Muscle of back (tissue), 11 donors: ENCODE data around the gene CDH22. TPM values are rescaled to one million over a fixed set of nuclear protein-coding genes. Genes with fewer than 3 reads are reported as not detected.

Experiments
- DNase-seq, 3 donors: peaks; one replicate each; pipeline versions ENCODE4 v3.0.0 to v3.0.0-alpha.2; 2013
- polyA plus RNA-seq, 10 donors: library from polyadenylated mRNA; unstranded; fragments of 120-200 nt; gene quantifications; one replicate each; pipeline ENCODE4 v1.2.1, GENCODE V29; 2013; ENCODE audit not compliant: insufficient read length in 10 of 10

Gene CDH22
- polyA plus RNA-seq, 10 donors, result 0.33 to 0.72 (median 0.39) TPM

DNA sequence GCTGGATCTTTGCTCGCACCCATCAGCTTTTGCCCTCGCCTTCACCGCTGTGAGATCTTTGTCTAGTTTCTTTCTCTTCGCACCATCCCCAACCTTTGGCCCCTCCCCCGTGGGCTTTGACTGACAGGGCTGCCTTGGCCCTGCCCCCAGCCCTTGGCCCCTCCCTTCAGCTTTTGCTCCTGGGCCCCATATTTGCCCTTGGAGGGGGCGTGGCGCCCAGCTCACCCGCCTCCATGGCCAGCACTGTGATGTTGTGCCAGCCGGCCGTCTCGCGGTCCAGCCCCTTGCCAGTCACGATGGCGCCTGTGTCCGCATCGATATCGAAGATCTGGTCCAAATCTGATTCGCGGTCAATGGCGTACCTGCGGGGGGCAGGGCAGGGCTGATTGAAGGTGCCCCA, 109.1 kb downstream of the CDH22 start:
- DNase-seq, result no peak

DNA sequence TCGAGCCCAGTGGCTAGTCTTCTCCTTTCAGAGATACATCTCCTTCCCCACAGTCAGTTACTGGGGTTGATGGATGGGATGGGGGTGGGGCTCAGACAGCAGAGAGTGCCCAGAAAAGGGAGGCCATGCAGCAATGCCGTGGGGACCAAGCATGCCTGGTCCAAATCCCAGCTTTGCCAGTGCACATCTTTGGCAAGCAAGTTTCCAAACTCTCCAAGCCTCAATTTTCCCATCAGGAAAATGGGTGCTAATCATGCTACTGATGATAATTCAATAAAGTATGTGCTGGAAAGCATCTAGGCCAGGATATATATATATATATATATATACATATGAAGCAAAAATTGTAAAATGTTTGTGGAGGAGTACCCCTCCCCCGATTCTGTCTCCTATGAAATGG, 111.3 kb downstream of the CDH22 start:
- no peak for DNase-seq

DNA sequence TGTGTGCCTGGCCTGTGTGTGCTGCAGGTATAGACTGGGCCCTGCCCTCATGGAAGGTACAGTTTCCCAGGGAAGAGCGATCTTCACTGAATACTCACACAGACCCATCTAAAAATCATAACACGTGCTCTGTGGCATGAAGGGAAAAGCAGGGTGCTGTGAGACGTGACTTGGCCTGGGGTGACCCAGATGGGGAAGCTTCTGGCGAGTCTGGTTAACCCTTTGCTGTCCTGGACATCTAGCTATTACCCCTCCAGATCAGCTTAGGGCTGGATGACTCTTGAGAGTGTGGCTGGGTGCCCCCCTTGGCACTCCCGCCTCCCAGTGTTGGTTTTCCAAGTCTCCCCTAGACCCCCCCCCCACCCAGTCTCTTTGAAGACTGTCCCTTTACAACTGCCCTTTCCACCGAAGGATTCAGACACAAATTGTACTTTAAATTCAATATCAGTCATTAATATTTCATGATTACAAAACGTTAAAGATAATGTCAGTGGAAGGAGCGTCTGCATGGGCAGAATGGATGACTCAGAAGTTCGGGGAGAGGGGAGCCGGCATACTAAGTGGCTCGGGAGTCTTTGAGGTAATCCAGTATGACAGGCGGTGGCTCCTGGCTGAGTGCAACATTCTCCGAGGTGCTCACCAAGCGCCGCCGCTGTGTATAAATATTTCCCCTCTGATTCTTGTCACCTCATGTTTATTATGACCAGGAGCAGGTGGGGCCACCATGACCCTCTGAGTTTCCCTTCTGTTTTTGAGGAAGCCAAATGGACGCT, 112.8 kb downstream of the CDH22 start:
- DNase-seq, result no peak

DNA sequence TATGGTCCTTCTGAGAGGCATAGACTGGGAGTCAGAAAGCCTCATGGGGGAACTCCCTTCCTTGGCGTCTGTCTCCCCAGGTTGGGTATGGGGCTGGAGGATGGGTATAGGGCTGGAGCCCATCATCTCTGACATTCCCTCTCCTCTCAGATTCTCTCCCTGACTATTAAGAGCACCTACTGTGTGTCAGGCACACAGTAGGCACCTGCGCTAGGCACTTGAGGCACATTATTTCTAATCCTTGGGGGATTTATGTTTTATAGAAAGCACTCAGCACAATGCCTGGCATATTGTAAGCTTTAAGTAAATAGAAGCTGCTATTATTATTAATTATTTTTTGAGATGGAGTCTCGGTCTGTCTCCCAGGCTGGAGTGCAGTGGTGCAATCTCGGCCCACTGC, 113.9 kb downstream of the CDH22 start:
- DNase-seq, result no peak

DNA sequence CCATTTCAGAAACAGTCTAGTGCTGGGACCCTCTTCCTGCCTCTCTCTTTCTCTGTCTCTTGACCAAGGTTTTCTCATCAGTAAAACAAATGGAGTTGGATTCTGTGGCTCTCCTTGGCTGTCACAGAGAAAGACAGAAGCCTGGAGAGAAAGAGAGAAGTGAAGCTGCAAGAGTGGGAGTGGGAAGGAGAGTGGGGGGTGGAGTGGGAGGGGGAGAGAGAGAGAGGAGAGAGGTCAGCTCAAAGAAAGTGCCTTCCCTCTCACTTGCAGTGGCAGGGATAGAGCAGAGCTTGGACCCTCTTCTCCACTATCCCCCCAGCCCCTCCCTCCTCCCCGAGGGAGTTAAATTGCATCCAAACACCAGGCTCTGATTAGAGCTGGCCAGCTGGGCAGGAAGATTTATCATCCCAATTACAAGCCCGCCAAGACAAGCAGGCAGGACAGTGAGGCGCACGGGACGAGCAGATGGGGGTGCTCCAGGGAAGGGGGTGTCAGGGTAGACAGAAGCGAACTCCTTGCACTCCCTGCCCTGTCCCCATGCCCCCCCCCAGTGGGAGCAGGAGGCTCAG, 115.8 kb downstream of the CDH22 start:
- DNase-seq, result no peak

DNA sequence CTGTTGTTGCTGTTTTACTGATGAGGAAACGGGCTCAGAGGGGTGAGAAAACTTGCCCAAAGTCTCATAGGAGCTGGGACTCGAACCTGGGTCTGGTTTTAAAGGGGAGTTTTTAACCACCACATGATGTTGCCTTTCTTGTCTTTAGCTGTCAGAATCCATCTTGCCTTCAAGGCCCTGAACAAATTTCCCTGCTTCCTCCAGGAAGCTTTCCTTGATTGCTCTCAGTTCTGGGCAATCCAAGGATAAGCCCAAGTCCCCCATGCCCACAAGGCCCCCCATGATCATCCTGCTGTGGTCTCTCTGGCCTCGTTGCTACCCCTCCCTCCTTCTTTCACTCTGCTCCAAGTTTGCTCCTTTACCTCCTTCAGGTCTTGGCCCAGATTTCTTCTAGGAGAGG, 116.7 kb downstream of the CDH22 start:
- no peak for DNase-seq

DNA sequence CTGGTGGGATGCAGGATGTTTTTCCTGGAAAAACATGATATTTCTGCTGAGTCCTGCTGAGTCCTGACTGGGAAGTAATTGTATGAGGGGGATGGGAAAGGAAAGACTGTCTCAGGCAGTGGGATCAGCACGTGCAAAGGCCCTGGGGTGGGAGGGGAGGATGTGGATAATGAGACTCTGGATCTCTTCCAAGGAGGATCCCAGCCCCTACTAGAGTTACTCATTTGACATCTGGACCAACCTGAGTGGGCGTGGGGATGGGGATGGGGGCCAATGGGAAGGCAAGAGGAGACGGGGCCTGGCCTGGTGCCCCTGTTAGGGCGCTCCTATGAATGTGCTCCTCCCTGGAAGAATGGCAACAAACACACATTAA, 117.1 kb downstream of the CDH22 start:
- no peak for DNase-seq

DNA sequence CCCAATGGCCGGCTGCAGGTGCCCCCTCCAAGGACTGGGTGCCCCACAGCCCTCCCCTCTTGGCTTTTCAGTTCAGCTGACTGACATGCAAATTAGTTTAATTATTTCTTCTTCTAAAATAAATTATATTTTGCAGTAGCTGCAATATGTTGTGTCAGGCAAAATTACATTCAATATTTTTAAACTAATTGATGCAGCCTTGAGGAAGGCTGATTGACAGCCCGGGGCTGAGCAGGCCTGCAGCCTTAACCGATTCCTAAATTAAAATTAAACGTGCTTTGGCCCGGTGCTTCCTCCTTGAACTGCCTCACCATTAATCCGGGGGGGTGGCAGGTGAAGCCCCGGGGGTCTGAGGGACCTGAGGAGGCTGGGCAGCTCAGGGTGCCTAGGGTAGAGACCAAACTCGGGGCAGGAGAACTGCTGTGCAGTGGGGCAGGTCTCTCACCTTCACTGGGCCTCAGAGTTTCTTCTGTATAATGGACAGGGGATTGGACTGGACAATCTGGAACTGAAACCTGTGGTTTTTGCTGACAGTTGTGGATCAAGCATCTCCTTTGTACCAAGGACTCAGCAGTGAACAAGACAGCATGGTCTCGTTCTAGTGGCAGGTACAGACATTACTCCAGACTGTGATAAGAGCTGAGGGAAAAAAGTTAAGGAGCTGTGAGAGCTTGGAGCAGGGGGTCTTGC, 117.7 kb downstream of the CDH22 start:
- DNase-seq, result no peak

DNA sequence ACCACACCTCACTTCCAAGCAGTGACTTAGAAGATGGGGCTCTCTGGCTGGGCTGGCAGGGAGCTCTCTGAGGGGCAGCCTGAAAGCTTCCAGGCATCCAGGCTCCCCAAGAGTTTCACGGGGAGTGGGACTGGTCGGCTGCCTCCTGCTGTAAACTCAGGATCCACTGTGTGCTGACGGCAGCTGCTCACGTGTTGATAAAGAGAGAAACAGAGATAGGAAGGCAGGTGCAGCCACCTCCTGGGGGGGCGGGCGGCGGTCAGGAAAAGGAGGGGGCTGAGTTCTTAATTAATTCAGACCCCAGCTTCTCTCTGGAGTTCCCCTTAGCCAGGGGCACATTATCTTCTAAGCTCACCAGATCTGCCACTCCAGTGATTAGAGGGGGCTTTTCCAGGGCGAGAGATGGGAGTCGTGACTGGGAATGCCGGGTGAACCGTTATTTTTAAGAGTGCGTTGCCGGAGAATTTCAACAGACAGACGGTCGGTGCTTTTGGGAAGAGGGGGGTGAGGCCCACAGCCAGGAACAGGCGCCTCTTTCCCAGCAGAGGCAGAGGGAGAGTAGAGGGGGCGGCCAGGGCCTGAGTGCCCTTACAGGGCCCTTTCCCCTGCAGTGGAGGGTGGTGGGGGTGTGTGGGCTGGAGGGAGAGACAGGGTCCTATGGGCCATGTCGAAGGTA, 119.3 kb downstream of the CDH22 start:
- no peak for DNase-seq

DNA sequence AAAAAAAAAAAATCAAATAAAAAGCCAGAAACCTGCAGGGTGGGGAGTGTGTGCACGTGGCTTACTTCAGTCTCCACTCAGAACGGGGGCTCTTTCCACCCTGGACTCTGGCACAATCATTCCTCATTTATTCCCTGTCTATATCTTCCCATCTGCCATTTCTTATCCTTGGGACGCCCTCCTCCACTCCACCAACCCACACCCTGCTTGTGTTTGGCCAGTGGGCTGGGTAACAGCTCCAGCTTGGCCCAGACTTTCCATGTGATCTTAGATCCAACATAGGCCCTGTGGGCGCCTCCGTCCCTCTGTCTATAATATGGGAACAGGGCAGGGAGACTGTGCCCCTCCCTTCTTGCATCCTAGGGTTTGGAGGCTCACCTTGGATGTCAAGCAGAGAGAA, 122.1 kb downstream of the CDH22 start:
- DNase-seq, result no peak

DNA sequence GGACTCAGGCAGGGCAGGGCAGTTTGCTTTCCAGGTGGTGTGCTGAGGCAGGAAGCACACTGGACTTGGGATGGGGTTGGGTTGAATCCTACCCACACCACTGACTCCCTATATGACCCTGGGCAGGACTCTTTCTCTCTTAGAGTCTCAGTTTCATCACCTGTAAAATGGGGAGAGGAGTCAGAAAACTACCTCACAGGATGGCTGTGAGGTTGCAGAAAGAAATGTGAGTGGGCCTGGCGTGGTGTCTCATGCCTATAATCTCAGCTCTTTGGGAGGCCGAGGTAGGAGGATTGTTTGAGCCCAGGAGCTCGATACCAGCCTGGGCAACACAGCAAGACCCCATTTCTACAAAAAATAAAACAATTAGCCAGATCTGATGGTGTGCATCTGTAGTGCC, 122.9 kb downstream of the CDH22 start:
- DNase-seq, result no peak

DNA sequence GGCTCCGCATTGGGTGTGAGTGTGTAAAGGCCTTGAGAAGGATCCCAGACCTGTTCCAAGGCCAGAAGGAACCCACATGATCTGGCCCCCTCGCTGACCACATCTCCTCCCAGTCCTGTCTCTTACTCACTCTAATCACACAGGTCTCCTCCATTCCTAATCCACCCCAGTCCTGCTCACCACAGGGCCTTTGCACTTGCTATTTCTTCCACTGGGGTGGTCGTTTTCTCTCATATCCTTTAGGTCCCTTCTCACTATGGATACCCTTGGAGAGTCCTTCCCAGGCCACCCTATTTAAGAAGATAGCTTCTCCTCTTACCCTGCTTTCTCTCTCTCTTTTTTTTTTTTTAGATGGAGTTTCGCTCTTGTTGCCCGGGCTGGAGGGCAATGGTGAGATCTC, 124.5 kb downstream of the CDH22 start:
- no peak for DNase-seq

DNA sequence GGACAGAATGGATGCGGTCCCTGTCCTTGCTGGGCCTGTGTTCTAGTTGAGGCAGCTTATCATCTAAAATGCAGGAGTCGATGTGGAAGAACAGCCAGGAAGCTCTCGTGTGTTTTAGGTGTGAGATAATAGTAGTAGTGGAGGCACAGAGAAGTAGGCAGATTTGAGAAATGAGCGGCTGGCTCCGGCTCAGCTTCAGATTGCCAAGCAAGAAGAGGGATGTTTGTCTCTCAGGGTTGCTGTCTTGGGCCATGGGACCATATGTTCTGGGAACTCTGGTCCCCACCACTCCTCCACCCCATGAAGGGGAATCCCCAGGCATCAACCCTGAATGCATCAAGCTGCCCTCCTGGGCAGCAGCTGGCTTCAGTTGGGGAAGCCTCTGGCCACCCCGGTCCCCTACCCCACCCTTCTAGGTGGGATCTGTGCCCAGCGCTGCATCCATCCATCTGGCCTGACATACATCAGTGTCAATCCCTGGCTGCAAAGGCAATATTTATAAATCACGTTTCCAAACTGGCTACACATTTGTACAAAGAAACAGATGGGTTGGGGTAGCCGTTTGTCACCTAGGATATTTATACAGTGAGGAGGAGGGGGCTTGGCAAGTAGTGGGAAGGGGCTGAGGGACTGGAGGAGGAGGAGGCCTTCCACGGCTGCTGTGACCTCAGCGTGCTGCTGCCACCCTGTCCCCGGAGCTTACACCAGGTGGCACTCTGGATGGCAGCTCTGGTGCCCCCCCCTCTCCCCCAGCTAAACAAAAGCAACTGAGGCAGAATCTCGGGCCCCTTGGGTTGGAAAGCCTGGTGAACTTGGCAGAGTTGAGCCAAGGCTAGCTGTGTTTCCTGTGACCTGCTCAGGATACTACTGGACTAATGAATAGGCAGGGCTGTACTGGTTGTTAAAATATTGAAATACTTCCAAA, 125.8 kb downstream of the CDH22 start:
- DNase-seq, result no peak

DNA sequence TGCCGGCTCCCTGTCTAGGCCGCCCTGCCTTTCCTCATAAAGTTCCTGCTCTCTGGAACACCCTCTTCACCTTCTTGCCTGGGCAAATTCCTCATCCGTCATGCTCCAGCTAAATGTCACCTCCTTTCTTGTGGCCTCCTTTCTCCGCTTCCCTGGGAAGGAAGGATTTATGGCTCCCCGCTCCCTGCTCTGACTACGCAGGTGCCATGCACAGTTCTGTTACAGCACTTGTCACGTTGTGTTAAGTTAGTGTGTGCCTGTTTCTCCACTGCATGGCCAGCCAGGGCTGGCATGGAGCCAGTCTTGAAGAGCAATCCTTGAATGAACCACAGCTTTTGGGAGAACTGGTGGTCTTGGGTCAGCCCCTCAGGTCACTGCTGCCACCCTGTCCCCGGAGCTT, 128.4 kb downstream of the CDH22 start:
- DNase-seq, result peak in 1 of 3 donors; percentile 15

DNA sequence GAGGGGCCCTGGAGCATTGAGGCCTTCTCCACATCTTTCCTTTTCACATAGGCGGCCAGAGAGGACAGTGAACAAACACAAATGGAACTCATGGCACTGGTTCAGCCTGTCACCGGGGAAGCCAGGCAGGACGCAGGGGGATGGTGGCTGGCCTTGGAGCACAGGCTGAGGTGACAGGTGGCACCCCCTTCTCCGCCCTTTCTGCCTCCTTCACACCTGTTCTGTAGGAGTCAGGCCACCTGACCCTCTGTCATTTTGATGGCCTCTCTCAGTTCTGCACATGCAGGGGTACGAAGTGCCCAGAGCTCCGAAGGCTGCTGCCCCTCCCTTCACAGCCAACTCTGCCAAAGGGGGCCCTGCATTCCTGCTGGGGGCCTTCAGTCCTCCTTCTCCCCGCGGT, 129.4 kb downstream of the CDH22 start:
- peak in 1 of 3 donors; percentile 7 for DNase-seq

DNA sequence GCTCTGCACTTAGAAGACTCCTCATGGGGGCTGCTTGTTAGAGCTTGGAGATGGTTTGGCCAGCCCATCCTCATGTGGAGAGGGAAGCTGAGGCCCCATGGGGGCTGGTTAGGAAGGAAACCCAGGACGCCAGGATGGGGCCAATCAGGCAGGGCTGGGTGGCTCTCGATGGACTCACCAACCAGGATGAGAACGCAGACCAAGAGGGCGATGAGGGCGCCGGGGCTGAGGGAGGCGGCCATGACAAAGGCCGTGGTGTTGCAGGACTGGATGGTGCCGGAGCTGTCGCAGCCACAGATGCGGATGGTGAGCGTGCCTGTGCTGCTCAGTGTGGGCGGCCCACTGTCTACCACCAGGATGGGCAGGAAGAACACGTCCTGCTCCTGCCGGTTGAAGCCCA, 130.5 kb downstream of the CDH22 start:
- DNase-seq, result no peak

DNA sequence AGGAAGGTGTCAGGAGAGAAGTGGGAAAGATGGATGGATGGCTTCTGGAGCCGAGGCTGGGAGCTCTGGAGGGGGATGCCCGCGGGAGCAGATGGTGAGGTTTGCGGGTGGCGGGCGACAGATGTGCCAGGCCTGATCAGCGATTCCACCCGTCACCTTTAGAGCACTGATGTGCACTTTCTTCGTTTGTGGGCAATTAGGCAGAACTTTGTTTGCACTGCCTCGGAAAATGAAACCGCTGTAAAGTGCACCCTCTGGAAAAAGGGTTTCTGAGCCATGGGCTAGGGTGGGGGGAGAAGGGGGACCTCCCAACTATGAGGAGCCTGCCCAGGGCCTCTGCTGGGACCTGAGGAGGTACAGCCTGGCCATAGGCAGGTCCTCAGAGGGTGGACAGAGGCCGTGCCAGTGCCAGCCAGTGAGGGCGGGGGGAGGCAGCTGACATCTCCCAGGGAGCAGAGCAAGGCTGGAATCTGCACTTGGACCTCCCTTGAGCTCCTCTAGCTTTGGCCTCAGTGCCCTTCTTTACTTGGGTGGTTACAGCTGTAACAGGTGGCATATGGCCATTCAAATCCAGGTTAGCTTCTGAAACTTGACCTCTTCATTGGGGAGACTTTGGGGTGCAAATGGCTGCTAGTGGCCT, 131.4 kb downstream of the CDH22 start:
- DNase-seq, result no peak

DNA sequence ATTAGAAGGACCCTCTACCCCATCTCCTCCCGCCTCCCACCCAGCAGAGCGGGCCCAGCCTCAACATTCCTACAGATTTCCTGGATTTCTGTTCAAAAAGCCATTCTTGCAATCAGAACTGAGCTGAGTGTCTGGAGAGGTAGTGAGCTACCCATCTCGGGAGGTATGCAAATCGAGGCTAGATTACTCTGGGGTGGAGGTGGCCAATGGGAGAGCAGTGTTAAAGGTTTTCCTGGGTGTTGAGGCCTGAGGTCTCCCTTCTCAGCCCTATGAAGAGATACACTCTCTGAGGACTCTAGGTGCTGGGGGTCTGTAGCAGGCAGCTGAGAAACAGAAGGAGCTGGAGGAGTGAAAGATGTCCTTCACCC, 133.2 kb downstream of the CDH22 start:
- no peak for DNase-seq

DNA sequence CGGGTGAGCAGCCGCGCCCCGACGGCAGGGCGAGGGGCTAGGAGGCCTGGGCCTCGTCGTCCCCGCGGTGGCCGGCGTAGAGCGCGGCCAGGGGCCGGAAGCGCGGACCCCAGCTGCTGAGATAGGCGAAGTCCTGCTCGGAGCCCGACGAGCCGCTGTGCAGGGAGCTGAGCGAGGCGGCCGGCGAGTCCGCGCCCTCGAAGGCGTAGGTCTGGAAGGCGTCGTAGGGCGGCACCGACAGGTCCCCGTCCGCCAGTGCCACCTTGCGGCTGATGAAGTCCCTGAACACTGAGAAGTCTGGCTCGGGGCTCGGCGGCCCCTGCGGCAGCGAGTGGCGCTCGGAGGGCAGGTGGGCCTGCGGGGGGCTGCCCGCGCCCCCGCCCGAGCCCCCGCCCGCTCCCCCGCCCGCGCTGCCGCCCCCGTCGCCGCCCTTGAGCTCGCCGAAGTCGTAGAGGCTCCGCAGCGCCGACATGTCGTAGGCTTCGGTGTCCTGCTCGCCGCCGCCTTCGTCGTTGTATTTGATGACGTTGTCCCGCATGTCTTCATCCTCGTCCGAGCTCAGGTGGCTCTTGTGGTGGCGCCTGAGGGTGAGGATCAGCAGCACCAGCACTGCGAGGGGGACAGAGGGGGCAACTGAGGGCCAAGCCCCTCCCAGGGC, 133.7 kb downstream of the CDH22 start:
- DNase-seq, result peak; percentile 25 to 75 (median 49)

DNA sequence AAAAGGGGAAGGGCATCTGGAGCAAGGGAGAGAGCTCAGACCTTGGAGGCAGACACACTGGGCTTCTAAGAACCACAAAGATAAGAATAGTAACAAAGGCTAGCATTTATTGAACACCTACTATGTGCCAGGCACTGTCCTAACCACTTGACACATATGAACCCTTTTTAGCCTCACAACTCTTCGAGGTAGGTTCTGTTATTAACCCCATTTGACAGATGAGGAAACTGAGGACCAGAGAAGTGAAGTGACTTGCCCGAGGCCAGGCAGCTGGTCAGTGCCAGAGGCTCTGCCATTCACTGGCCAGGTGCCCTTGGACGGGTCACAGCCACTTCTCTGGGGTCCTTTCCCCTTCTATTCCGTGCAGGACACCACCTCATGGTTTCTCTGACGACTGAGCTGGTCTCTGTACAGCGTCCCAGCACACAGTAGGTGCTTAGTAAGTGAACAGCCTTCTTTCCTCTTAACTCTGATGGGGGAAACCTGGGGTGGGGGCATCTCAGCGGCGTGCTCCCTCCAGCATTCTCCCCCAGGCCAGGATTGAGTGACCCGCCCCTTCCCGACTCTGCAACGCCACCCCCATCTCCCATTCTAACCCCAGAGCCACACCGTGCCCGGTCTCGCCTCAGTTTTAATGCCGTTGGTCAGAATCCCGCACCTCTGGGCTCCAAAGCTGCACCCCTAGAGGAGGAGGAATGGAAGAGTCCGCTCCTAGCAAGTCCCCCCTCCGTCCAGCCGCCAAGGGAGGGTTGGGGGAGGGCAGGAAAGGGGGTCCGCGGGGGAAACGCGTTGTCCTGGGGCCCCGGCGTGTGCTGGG, 134.4 kb downstream of the CDH22 start:
- no peak for DNase-seq
